ENCODE results near the gene BCL2L1. TPM values are rescaled to one million over a fixed set of nuclear protein-coding genes. Genes with fewer than 3 reads are reported as not detected.
"Not testable (repeated sequence)": the region's sequence is repeated elsewhere in the genome, so short reads cannot be mapped to it uniquely, and the experiment has no call there.

Gene BCL2L1
- total RNA-seq, 6 donors from 2014 or later: 131 to 245 (median 182) TPM

GRCh38 chr20:31652917-31653396 is 69.7 kb downstream of the BCL2L1 start:
- 57 to 64% methylated on average over 5 of the region's 5 CpGs for WGBS, 2 donors
- DNase-seq: no peak
- no peak for TF ChIP-seq CTCF (IDR thresholded peaks at IDR 0.05)
- TF ChIP-seq POLR2A (IDR thresholded peaks at IDR 0.05): no peak
- no peak for TF ChIP-seq EP300 (IDR thresholded peaks at IDR 0.05)
- no peak for TF ChIP-seq POLR2AphosphoS5 (IDR thresholded peaks at IDR 0.05)
- Histone ChIP-seq H3K27me3 (no peaks in the 10 kb centered on the region), H3K4me3 (no peak overlapping the region), H3K9me3 (no peaks in the 10 kb centered on the region), H3K27ac (no peak overlapping the region), H3K4me1 (no peaks in the 10 kb centered on the region), H3K36me3 (no peaks in the 10 kb centered on the region)
- ATAC-seq (ENCODE audit: low FRiP score in 2 of 2): no peak

- H3K9me3 ChIP-seq; DNase-seq; H3K27me3 ChIP-seq; ATAC-seq (ENCODE audit: low FRiP score in 2 of 2); H3K4me3 ChIP-seq; H3K27ac ChIP-seq; H3K4me1 ChIP-seq; H3K36me3 ChIP-seq: not testable (repeated sequence)
- WGBS, 2 donors: 81 to 85% methylated on average over 3 of the region's 3 CpGs
Observed at GRCh38 chr20:31648104-31648503, 74.6 kb downstream of the BCL2L1 start.

GRCh38 chr20:31644701-31645100 is 78.0 kb downstream of the BCL2L1 start:
- DNase-seq (no peak), ATAC-seq (ENCODE audit: low FRiP score in 2 of 2) (no peak)
- Histone ChIP-seq H3K4me1 (no peaks in the 10 kb centered on the region), H3K9me3 (no peaks in the 10 kb centered on the region), H3K36me3 (no peaks in the 10 kb centered on the region), H3K27me3 (no peaks in the 10 kb centered on the region), H3K27ac (no peak overlapping the region), H3K4me3 (no peak overlapping the region)
- no peak for TF ChIP-seq EP300 (IDR thresholded peaks at IDR 0.05)
- no peak for TF ChIP-seq POLR2A (IDR thresholded peaks at IDR 0.05)
- no peak for TF ChIP-seq POLR2AphosphoS5 (IDR thresholded peaks at IDR 0.05)
- TF ChIP-seq CTCF (IDR thresholded peaks at IDR 0.05): no peak
- 80 to 89% methylated on average over 8 of the region's 8 CpGs for WGBS, 2 donors

GRCh38 chr20:31643522-31643921 is 79.1 kb downstream of the BCL2L1 start:
- H3K27me3 ChIP-seq: no peaks in the 10 kb centered on the region
- H3K4me3 ChIP-seq: no peak overlapping the region
- H3K27ac ChIP-seq: no peak overlapping the region
- TF ChIP-seq POLR2AphosphoS5 (IDR thresholded peaks at IDR 0.05) (no peak), CTCF (IDR thresholded peaks at IDR 0.05) (no peak)
- ATAC-seq (ENCODE audit: low FRiP score in 2 of 2) (no peak), DNase-seq (no peak)
- H3K9me3 ChIP-seq: no peaks in the 10 kb centered on the region
- no peaks in the 10 kb centered on the region for H3K36me3 ChIP-seq
- H3K4me1 ChIP-seq: no peaks in the 10 kb centered on the region
- 85 to 87% methylated on average over 4 of the region's 4 CpGs for WGBS, 2 donors

GRCh38 chr20:31642837-31643236 is 79.8 kb downstream of the BCL2L1 start:
- peaks cover 0 to under 1% (median 0%) of the 10 kb centered on the region in 4 donors for H3K27me3 ChIP-seq
- no peaks in the 10 kb centered on the region for H3K36me3 ChIP-seq
- ATAC-seq (ENCODE audit: low FRiP score in 2 of 2) (no peak), DNase-seq (no peak)
- no peak overlapping the region for H3K27ac ChIP-seq
- no peak overlapping the region for H3K4me3 ChIP-seq
- no peaks in the 10 kb centered on the region for H3K9me3 ChIP-seq
- H3K4me1 ChIP-seq: no peaks in the 10 kb centered on the region
- no peak for TF ChIP-seq POLR2AphosphoS5 (IDR thresholded peaks at IDR 0.05)
- no peak for TF ChIP-seq EP300 (IDR thresholded peaks at IDR 0.05)
- no peak for TF ChIP-seq POLR2A (IDR thresholded peaks at IDR 0.05)
- no peak for TF ChIP-seq CTCF (IDR thresholded peaks at IDR 0.05)
- 65 to 78% methylated on average over 1 of the region's 1 CpG for WGBS, 2 donors

Measured in upper lobe of left lung (tissue), 6 donors.